Measurements from ENCODE around the gene MLLT3.

GRCh38 chr9:20592673-20593072, 29.6 kb downstream of the MLLT3 start:
- TF ChIP-seq CTCF (IDR thresholded peaks at IDR 0.05): no peak
- no peak for TF ChIP-seq POLR2A (IDR thresholded peaks at IDR 0.05)

All from testis (tissue), 2 donors.